IMR-90 (cell line): ENCODE data around the gene CYP11A1. TPM values are rescaled to one million over a fixed set of nuclear protein-coding genes. Genes with fewer than 3 reads are reported as not detected.

Source experiments
- ATAC-seq: fragments of 200-7000 bp; cut with Tn5 transposase; 2 replicates; pipeline ENCODE4 v1.9.1; 2020; ENCODE audit warnings: low read depth, mild to moderate bottlenecking, moderate library complexity
- BruUV-seq: library from RNA; stranded (reverse); fragments of 400-500 nt; replicated peaks from 2 replicates; lab custom pipeline; 2021; lab: Mats Ljungman, UMichigan
- CTCF ChIA-PET: fragments of 300-600 bp; formaldehyde crosslinking; extraction: SDS; loops from one replicate; lab custom pipeline; 2021; ENCODE audit warnings: antibody characterized with exemption; lab: Yijun Ruan, JAX
- POLR2A ChIA-PET: fragments of 300-600 bp; sonication (Branson Sonifier 250); formaldehyde crosslinking; loops from one replicate; lab custom pipeline; 2022; ENCODE audit warnings: antibody characterized with exemption; ENCODE audit not compliant: unreplicated experiment; lab: Charles Lee
- DNase-seq: peaks from one replicate; pipeline ENCODE4 v3.0.0; 2013
- H2AFZ ChIP-seq: replicated peaks from 2 replicates; pipeline ENCODE3; 2013; ENCODE audit warnings: low read length, mild to moderate bottlenecking; ENCODE audit not compliant: poor library complexity
- H2AK5ac ChIP-seq: 2 replicates; pipeline ENCODE4 v1.6.1; 2013; ENCODE audit warnings: low read depth, low read length, inconsistent platforms
- H2AK9ac ChIP-seq: replicated peaks from 2 replicates; pipeline ENCODE3; 2013; ENCODE audit warnings: mild to moderate bottlenecking, low read depth, low read length, moderate library complexity; ENCODE audit not compliant: poor library complexity
- H2BK120ac ChIP-seq: 2 replicates; pipeline ENCODE4 v1.6.1; 2013; ENCODE audit warnings: low read depth, low read length, inconsistent platforms
- H2BK15ac ChIP-seq: 3 replicates; pipeline ENCODE4 v1.6.1; 2013; ENCODE audit warnings: low read depth, low read length, inconsistent platforms
- H2BK20ac ChIP-seq: 2 replicates; pipeline ENCODE4 v1.6.1; 2013; ENCODE audit warnings: low read depth, mild to moderate bottlenecking, inconsistent platforms, low read length, moderate library complexity
- H2BK5ac ChIP-seq: 2 replicates; pipeline ENCODE4 v1.6.1; 2013; ENCODE audit warnings: mild to moderate bottlenecking, low read depth, low read length, inconsistent platforms; ENCODE audit not compliant: poor library complexity, severe bottlenecking
- H3K14ac ChIP-seq: replicated peaks from 2 replicates; pipeline ENCODE4 v1.6.1; 2013; ENCODE audit warnings: low read depth, low read length, inconsistent platforms
- H3K18ac ChIP-seq: 2 replicates; pipeline ENCODE4 v1.6.1; 2013; ENCODE audit warnings: low read depth, low read length, control low read depth
- H3K23ac ChIP-seq: 2 replicates; pipeline ENCODE4 v1.6.1; 2013; ENCODE audit warnings: low read depth, low read length, inconsistent platforms
- H3K27ac ChIP-seq: 2 replicates; pipeline ENCODE4 v1.5.1; 2013; ENCODE audit warnings: mild to moderate bottlenecking, control low read depth, low read length; ENCODE audit not compliant: insufficient read depth
- H3K27me3 ChIP-seq: 2 replicates; pipeline ENCODE4 v1.6.1; 2013; ENCODE audit warnings: low read length; ENCODE audit not compliant: control insufficient read depth, insufficient read depth
- H3K36me3 ChIP-seq: 2 replicates; pipeline ENCODE4 v1.6.1; 2013; ENCODE audit warnings: low read length, mixed read lengths; ENCODE audit not compliant: control insufficient read depth, insufficient read depth
- H3K4ac ChIP-seq: 2 replicates; pipeline ENCODE4 v1.6.1; 2013; ENCODE audit warnings: low read depth, low read length, inconsistent platforms
- H3K4me1 ChIP-seq: 2 replicates; pipeline ENCODE4 v1.6.1; 2013; ENCODE audit warnings: low read length, mixed read lengths; ENCODE audit not compliant: control insufficient read depth, insufficient read depth
- H3K4me2 ChIP-seq: 2 replicates; pipeline ENCODE4 v1.6.1; 2013; ENCODE audit warnings: low read depth, mild to moderate bottlenecking, control low read depth, low read length, moderate library complexity
- H3K4me3 ChIP-seq: 2 replicates; pipeline ENCODE4 v1.5.1; 2013; ENCODE audit warnings: low read depth, mild to moderate bottlenecking, control low read depth, low read length, moderate library complexity; ENCODE audit not compliant: insufficient read depth
- H3K56ac ChIP-seq: 2 replicates; pipeline ENCODE4 v1.6.1; 2013; ENCODE audit warnings: low read length, inconsistent platforms; ENCODE audit not compliant: insufficient read depth; ENCODE audit errors: extremely low read depth
- H3K79me1 ChIP-seq, 2 experiments: 2 replicates each; pipeline ENCODE4 v1.6.1; 2013; ENCODE audit warnings: low read length in 2 of 2, inconsistent platforms in 1 of 2, low read depth in 1 of 2
- H3K9ac ChIP-seq: 2 replicates; pipeline ENCODE4 v1.6.1; 2013; ENCODE audit warnings: low read depth, low read length, control low read depth
- H3K9me1 ChIP-seq: 2 replicates; pipeline ENCODE4 v1.6.1; 2013; ENCODE audit warnings: low read length, inconsistent platforms; ENCODE audit not compliant: insufficient read depth
- H3K9me3 ChIP-seq: 2 replicates; pipeline ENCODE4 v1.6.1; 2013; ENCODE audit warnings: low read length; ENCODE audit not compliant: control insufficient read depth, insufficient read depth
- H4K20me1 ChIP-seq: 2 replicates; pipeline ENCODE4 v1.6.1; 2013; ENCODE audit warnings: low read length, inconsistent platforms; ENCODE audit not compliant: insufficient read depth
- H4K5ac ChIP-seq: 2 replicates; pipeline ENCODE4 v1.6.1; 2013; ENCODE audit warnings: mild to moderate bottlenecking, low read depth, low read length, control low read depth
- H4K8ac ChIP-seq, 2 experiments: 2 replicates each; pipeline ENCODE4 v1.6.1; 2013; ENCODE audit warnings: low read depth in 2 of 2, low read length in 2 of 2, control low read depth in 1 of 2, inconsistent platforms in 1 of 2
- H4K91ac ChIP-seq: 2 replicates; pipeline ENCODE4 v1.6.1; 2013; ENCODE audit warnings: low read depth, low read length, inconsistent platforms; ENCODE audit not compliant: insufficient read depth
- MXI1 ChIP-seq: IDR thresholded peaks from 2 replicates; pipeline ENCODE4 v1.6.1; 2012; ENCODE audit warnings: low read depth, mild to moderate bottlenecking, low read length, moderate library complexity, borderline replicate concordance
- SMC3 ChIP-seq: fragments of 150-350 bp; IDR thresholded peaks from 2 replicates; pipeline ENCODE4 v1.6.1; 2016; ENCODE audit warnings: low read depth, mild to moderate bottlenecking, antibody characterized with exemption, low read length, moderate library complexity
- WGBS, 2 experiments: methylation state at CpG; one replicate each; pipeline versions ENCODE4 v1.1.5 to v1.1.7; 2013; ENCODE audit warnings: missing lambda C conversion rate in 2 of 2; ENCODE audit not compliant: insufficient read length in 1 of 2; ENCODE audit errors: extremely low coverage in 2 of 2; 5-methylcytosine and 5-hydroxymethylcytosine counted together
- dilution Hi-C: fragments of 300-500 bp; cut with HindIII; formaldehyde crosslinking; loops from one replicate; pipeline ENCODE4 v1.14.3; 2018; ENCODE audit warnings: low sequenced_read_pairs; ENCODE audit not compliant: unreplicated experiment
- in situ Hi-C: fragments of 300-500 bp; cut with MboI; formaldehyde crosslinking; loops from 3 replicates; pipeline ENCODE4 v1.14.3; 2019; ENCODE audit warnings: low sequenced_read_pairs, inconsistent platforms, mixed read lengths
- intact Hi-C: fragments of 100-400 bp; cut with micrococcal nuclease; formaldehyde crosslinking; loops from 2 replicates; pipeline ENCODE4 v1.10.0; 2022
- polyA plus RNA-seq, 3 experiments: library from polyadenylated mRNA; depleted of rRNA; stranded (reverse); fragments of >200 nt; gene quantifications; 2 replicates each; pipeline ENCODE4 v1.2.3, GENCODE V29; 2012; ENCODE audit warnings: low replicate concordance in 1 of 3
- total RNA-seq: library from RNA; depleted of rRNA; stranded (reverse); fragments of >200 nt; gene quantifications from 2 replicates; pipeline ENCODE4 v1.2.3, GENCODE V29; 2012
- TF ChIP-seq, protein P1 (sequence below): fragments of 150-350 bp; IDR thresholded peaks from 2 replicates; pipeline ENCODE4 v1.6.1; 2017; ENCODE audit warnings: mild to moderate bottlenecking, antibody characterized with exemption, low read length, low read depth

Gene CYP11A1
- total and polyA plus RNA-seq, 2 of the 4 experiments (the other 2 are of a cell fraction) = 0.18 to 0.50 TPM

DNA sequence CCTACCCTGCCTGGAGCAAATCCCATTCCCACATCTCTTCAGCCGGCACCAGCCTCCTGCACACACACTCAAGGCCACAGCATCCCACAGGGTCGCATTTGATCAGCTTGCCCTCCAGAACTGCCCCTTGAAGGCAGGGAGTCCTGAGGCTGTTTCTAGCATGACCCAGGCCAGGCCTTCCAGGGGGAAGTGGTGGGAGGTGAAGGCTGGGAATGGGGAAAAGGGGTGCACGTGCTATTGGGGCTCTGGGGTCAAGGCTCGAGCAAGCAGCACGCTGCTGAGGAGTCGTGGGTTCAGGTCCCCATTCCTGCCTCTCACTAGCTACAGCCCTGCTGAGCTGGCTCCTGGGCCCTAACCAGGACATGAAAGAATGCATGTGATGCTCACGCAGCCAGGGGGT, 41.4 kb upstream of the CYP11A1 start:
- H2BK120ac ChIP-seq = peak overlapping the region; percentile 95
- no peak overlapping the region for H3K9ac ChIP-seq
- in situ Hi-C loops (no loop called here), intact Hi-C loops (no loop called here), dilution Hi-C loops (no loop called here)
- ChIA-PET POLR2A (no interaction called here), CTCF (no interaction called here)
- TF ChIP-seq MXI1 = no peak
- TF ChIP-seq, protein P1, sequence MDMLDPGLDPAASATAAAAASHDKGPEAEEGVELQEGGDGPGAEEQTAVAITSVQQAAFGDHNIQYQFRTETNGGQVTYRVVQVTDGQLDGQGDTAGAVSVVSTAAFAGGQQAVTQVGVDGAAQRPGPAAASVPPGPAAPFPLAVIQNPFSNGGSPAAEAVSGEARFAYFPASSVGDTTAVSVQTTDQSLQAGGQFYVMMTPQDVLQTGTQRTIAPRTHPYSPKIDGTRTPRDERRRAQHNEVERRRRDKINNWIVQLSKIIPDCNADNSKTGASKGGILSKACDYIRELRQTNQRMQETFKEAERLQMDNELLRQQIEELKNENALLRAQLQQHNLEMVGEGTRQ = no peak
- no peak for TF ChIP-seq SMC3
- H3K4me1 ChIP-seq = peaks cover 18% of the 10 kb centered on the region
- H3K9me1 ChIP-seq = peaks cover 35% of the 10 kb centered on the region
- H4K5ac ChIP-seq = no peak overlapping the region
- peak overlapping the region; percentile 12; the same call in 1 of the 2 replicates for H3K27ac ChIP-seq
- H3K4me3 ChIP-seq = no peak overlapping the region
- DNase-seq = no peak
- H2BK5ac ChIP-seq = peak overlapping the region; percentile 87
- H2BK20ac ChIP-seq = no peak overlapping the region
- H2AK9ac ChIP-seq = peak overlapping the region; percentile 98
- BruUV-seq = no TSS peak
- peaks cover 0 to 36% of the 10 kb centered on the region in 2 experiments; a peak in 2 of 4 replicates for H3K79me1 ChIP-seq
- H3K9me3 ChIP-seq = no peaks in the 10 kb centered on the region
- H4K20me1 ChIP-seq = no peaks in the 10 kb centered on the region
- peak overlapping the region; percentile 25 for H2AK5ac ChIP-seq
- H3K14ac ChIP-seq = peak overlapping the region; percentile 85
- H3K27me3 ChIP-seq = no peaks in the 10 kb centered on the region
- H2BK15ac ChIP-seq = peak overlapping the region; percentile 65; the same call in 1 of the 3 replicates
- H4K91ac ChIP-seq = peak overlapping the region; percentile 99
- no peak overlapping the region for H3K4me2 ChIP-seq
- H3K23ac ChIP-seq = peak overlapping the region; percentile 12
- ATAC-seq = no peak
- H2AFZ ChIP-seq = peak overlapping the region; percentile 49
- H3K56ac ChIP-seq = no peak overlapping the region
- H3K18ac ChIP-seq = no peak overlapping the region
- peak overlapping the region; percentile 90 to 95; a peak in 3 of 4 replicates for H4K8ac ChIP-seq
- peak overlapping the region; percentile 96 for H3K4ac ChIP-seq
- peaks cover 6% of the 10 kb centered on the region; the same call in 1 of the 2 replicates for H3K36me3 ChIP-seq
- 90% methylated on average over 2 of the region's 7 CpGs; no CpG with 5 or more reads in 1 of the 2 experiments for WGBS, 2 experiments
